GM18868 (cell line): ENCODE measurements around the gene SELENOH.
"Not testable (repeated sequence)": the region's sequence is repeated elsewhere in the genome, so short reads cannot be mapped to it uniquely, and the experiment has no call there.

Experiments
- ATAC-seq: cut with Tn5 transposase; IDR thresholded peaks from one replicate; pipeline ENCODE4 v1.9.1; 2021; ENCODE audit warnings: mild to moderate bottlenecking, moderate library complexity; ENCODE audit not compliant: unreplicated experiment

Gene SELENOH, protein sequence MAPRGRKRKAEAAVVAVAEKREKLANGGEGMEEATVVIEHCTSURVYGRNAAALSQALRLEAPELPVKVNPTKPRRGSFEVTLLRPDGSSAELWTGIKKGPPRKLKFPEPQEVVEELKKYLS

DNA sequence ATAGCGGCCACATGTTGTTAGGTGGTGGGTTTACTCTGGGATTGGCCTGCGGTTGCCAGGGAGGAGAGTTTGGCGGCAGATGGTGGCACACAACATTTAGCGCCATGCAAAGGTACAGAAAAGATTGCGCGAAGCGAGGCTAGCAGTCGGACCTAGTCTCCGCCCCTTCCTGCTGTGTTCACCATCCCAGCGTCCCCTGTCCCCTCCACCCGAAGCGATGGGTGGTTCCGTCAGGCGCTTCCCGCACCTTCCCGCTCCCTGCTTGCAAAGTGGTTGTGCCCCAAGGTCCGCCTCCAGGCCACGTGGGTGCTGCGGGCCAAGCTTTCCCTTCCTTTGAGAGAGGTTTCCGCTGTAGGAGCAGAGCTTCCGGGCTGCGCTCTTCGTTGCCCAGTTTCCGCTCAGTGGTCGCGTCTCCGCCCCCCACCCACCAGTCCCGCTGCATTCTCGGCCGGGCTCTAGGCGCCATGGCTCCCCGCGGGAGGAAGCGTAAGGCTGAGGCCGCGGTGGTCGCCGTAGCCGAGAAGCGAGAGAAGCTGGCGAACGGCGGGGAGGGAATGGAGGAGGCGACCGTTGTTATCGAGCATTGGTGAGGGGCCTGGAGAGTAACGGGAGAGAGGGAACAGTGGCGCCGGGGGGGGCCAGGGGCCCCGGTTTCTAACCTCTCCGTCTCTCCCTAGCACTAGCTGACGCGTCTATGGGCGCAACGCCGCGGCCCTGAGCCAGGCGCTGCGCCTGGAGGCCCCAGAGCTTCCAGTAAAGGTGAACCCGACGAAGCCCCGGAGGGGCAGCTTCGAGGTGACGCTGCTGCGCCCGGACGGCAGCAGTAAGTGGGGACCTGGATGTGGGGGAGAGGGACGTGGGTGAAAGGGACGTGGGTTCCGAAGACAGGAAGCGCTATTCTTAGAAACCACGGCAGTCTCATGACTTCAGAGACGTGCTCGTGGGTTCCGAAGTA is at the start of gene SELENOH:
SELENOH (plus strand) TSS at position 360 of the 955 bp plus-strand sequence; CDS start at position 465, 105 bp downstream.
- peak; percentile 92 for ATAC-seq

DNA sequence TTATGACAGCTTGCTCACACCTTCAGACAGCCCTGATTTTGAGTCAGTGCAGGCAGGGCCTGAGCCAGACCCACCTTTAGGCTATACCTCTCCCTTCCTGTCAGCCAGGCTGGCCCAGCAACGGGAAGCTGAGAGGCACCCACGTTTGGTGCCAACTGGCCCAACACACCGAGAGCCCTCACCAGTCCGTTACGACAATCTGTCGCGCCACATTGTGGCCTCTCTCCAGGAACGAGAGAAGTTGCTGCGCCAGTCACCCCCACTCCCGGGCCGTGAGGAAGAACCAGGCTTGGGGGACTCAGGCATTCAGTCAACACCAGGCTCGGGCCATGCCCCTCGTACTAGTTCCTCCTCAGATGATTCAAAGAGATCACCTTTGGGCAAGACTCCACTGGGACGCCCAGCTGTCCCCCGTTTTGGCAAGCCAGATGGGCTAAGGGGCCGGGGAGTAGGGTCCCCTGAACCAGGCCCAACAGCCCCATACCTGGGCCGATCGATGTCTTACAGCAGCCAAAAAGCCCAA is 42.4 kb upstream of the SELENOH start:
- no peak for ATAC-seq

- no peak for ATAC-seq
Observed at GRCh38 chr11:57699813-57700212, 41.5 kb upstream of the SELENOH start.

DNA sequence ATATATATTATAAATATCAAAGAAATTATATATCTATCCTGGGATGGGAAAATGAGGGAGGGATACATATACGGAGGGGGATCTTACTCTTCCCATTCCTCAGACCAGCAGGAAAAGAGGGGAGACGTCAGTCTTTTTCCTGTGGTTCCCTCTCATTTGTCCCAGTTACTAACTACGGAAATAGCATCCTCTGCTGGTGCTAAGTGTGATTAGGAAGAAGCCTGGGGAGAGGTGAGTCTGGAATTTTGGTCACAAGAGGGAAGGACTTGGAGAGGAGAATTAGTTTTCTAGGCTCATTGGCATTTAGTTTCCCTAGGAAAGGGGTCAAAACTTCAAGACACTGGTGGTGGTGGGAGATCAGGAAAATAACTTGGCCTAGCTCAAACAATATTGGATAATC is 40.9 kb upstream of the SELENOH start:
- no peak for ATAC-seq

DNA sequence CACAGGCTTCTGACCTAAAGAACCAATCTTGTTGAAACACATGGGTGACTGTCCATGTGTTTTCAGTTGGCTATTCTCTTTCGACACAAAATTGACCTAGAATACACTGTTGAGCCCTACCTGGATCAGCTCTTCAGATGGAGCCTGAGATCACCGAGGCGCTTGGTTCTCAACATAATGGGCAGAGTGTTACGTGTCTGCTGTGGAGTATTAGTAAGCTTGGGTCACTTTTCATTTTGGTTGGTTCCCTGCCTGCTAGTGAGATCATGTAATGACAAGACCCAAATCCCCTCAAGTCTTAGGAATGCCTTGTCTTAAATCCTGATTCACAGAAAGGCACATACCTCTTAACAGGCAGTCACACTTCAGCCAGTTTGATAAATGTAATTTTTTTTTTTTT is 38.0 kb upstream of the SELENOH start:
- no peak for ATAC-seq

DNA sequence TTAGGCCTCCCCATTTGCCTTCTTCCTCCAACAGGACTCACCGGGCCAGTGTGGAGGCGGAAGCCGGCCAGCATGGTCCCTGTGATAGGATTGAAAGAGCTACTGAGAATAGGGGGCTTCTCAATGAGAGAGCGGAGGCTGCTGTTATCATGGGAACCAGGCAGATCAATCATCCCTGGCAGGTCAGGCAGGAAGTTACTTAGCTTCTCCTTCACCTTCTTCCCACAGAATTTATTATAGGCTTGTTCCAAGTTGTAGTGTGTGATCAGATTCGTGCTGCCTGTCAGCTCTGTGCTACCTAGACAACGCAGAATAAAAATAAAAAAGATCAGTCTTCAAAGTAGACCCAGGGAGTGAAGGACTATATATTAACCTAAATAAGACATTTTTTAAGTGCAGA is 36.4 kb upstream of the SELENOH start:
- ATAC-seq = no peak

- not testable (repeated sequence) for ATAC-seq
Observed at GRCh38 chr11:57705432-57705831, 35.9 kb upstream of the SELENOH start.

DNA sequence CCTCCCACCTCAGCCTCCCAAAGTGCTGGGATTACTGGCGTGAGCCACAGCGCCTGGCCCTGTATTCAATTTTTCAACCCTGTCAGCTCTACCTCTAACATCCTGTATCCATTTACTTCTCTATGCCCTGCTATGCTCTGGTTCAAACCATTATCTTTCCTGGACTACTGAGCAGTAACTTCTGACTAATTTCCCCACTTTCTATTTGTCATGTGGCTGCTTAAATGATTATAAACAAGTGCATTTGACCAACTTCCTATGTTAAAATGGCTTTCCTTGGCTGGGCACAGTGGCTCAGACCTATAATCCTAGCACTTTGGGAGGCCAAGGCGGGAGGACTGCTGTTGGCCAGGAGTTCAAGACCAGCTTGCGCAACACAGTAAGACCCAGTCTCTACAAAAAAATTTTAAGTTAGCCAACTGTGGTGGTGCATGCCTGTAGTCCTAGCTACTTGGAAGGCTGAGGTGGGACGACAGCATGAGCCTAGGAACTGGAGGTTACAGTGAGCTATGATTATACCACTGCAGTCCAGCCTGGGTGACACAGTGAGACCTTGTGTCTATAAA is 31.4 kb upstream of the SELENOH start:
- no peak for ATAC-seq

DNA sequence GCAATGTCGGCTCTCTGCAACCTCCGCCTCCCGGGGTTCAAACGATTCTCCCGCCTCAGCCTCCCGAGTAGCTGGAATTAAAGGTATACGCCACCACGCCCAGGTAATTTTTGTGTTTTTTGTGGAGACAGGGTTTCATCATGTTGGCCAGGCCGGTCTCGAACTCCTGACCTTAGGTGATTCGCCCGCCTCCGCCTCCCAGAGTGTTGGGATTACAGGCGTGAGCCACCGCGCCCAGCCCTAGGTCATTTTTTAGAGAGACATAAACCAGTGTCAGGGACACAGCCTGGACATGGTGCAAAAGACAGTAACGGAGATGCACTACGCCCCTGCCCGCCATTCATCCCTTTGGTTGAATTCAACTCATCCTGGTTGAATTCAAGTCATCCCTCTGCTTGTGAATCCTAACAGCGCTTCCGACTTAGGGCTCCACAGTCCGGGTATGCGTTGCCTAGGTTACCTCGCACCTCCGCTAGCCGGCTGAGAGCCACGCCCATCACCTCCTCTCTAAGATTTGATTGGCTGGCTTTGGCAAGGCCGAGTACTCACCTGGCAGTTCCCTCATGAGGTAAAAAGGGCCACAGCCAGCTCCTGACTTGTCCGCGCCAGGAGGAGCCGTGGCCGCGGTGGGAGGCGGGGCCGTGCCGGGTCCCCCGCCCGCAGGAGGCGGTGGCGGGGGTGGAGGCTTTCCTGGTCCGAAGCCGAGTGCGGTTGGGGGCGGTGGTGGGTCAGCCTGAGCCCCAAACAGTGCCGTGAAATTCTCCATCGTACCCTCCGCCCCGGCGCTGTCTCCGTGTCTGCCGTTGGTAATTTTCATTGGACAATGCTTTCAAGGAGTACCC is 29.7 kb upstream of the SELENOH start, which contains the start of gene MED19:
MED19 (minus strand) TSS at position 802 of the 842 bp plus-strand sequence; CDS start at position 766, 36 bp downstream.
- ATAC-seq = peak; percentile 41

GRCh38 chr11:57712256-57713150 is 28.8 kb upstream of the SELENOH start, which contains the start of gene TMX2:
Gene TMX2 (plus strand): TSS chr11:57712593. CDS start chr11:57712619, 26 bp downstream.
- ATAC-seq = peak; percentile 93

GRCh38 chr11:57713835-57714234 is 27.5 kb upstream of the SELENOH start:
- no peak for ATAC-seq

DNA sequence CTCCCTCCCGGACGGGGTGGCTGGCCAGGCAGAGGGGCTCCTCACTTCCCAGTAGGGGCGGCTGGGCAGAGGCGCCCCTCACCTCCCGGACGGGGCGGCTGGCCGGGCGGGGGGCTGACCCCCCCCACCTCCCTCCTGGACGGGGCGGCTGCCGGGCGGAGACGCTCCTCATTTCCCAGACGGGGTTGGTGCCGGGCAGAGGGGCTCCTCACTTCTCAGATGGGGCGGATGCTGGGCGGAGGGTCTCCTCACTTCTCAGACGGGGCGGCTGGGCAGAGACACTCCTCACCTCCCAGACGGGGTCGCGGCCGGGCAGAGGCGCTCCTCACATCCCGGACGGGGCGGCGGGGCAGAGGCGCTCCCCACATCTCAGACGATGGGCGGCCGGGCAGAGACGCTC is 24.6 kb upstream of the SELENOH start:
- not testable (repeated sequence) for ATAC-seq

GRCh38 chr11:57727185-57727584 is 14.1 kb upstream of the SELENOH start:
- ATAC-seq = no peak

GRCh38 chr11:57728829-57729228 is 12.5 kb upstream of the SELENOH start:
- no peak for ATAC-seq

DNA sequence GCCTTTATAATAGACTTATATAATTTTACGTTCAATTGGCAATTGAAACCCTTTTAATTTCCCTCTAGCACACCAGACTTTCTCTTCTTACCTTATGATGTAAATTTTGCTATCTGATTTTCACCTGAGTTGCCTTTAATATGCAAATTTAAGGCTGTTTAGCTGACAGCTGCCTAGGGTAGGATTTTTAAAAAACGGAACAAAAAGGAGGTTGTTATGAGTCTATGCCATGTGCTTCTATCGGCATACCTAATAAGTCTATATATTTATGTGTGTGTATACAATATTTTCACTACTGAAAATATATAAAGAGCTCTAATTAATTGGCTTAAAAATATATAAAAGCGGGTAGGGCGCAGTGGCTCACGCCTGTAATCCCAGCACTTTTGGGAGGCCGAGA is 11.8 kb upstream of the SELENOH start:
- no peak for ATAC-seq

DNA sequence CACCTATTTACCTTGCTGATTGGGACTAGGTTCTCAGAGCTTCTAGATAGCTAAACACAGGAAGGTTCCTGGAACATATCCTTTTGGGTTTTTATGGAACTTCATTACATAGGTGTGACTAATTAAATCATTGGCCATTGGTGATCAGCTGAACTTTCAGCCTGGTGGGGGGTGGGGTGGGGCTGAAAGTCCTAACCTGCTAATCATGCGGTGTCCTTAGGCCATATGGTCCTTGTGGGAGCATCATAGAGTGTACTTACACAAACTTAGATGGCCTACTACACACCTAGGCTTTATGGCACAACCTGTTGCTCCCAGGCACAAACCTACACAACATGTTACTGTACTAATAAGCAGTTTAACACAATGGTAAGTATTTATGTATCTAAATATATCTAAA is 8.6 kb upstream of the SELENOH start:
- no peak for ATAC-seq

- ATAC-seq = no peak
Observed at GRCh38 chr11:57735619-57736298, 5.5 kb upstream of the SELENOH start.

- no peak for ATAC-seq
Observed at GRCh38 chr11:57742087-57742452, 779 bp downstream of the SELENOH start.

DNA sequence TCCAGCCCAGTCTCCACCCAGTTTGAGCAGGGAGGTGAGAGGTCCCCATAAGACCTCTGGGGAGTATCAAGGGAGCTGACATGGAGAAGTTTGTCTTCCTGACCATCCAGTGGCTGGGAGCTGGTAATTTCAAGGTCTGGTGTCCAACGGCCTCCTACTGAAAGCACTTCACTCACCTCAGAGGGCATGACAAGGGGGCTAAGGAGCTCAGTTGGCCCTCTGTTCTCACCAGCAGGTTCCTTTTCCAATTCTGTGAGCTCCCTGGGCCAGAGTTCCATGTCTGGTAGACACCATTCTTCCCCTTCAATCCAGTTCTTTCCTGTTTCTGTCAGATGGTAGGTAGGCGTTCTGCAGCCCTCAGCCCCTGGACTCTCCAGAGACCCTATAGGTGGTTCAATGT is 3.1 kb downstream of the SELENOH start:
- no peak for ATAC-seq
